ENCODE results near the gene AVPI1. TPM values are rescaled to one million over a fixed set of nuclear protein-coding genes. Genes with fewer than 3 reads are reported as not detected.

The AVPI1 gene
- total and polyA plus RNA-seq, 2 donors (not counting 3 experiments of a cell fraction or from before 2014, with no cell fraction given): 2.4 to 3.7 TPM

DNA sequence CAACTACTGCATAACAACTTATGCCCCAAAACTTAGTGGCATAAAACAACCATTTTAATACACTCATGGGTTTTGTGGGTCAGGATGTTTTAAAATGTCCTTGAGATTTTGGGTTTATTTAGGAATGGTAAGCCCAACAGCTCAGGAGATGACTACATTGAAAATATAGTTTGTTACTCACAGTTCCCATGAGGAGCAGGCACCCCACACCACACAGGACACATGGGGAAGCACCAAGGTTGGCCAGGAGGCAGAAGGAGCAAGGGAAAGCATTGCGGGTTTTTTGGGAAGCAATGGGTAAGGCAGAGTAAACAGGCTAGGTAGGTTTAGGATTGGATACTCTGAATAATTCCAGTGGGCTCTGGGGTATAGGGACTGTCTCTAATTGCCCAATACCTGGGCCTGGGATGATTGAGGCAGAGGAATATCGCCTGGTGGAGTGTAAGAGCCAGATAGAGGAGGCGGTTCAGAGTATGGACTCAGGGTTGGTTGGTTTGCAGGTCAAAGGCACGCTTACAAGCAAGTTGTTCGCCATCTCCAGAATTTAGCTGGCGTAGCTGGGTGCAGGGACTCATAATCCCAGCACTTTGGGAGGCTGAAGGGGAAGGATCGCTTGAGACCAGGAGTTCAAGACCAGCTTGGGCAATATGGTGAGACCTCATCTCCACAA lies 16.5 kb upstream of the AVPI1 start:
- no peaks in the 10 kb centered on the region for H3K36me3 ChIP-seq (ENCODE audit: control insufficient read depth in 2 of 2, extremely low read depth in 1 of 2, insufficient read depth in 2 of 2, low read length in 2 of 2)
- no peaks in the 10 kb centered on the region for H3K9me1 ChIP-seq (replicated peaks; ENCODE audit: control insufficient read depth, extremely low read depth, insufficient read depth, low read length)
- no peak overlapping the region for H3K4me2 ChIP-seq (ENCODE audit: insufficient read depth, low read length)
- dilution Hi-C loops (cut with MboI; ENCODE audit: extremely low pct_ligation_motif_present, low sequenced_read_pairs): no loop called here
- H3K27ac ChIP-seq (ENCODE audit: insufficient read depth, low read depth, low read length): no peak overlapping the region
- ChIA-PET POLR2A (no interaction called here), CTCF (interaction anchor here (0.7 to 18.5 kb wide), 9 partner anchors 9 to 131 kb away, joined by 3 to 863 read pairs (median 7); partner anchors contain the start of genes AVPI1, MARVELD1 and ZFYVE27)
- BruUV-seq (replicated peaks): no TSS peak
- H2AFZ ChIP-seq (ENCODE audit: low read depth, low read length): no peak overlapping the region
- FAIRE-seq (no peak), DNase-seq (ENCODE audit: low read depth, low spot score) (no peak)
- no peak overlapping the region for H3K9ac ChIP-seq (replicated peaks; ENCODE audit: extremely low read depth, insufficient read depth, low read length)
- TF ChIP-seq FOS (IDR thresholded peaks at IDR 0.05; ENCODE audit: borderline replicate concordance, insufficient read depth, low read length): no peak
- no peak for TF ChIP-seq EZH2 (IDR thresholded peaks at IDR 0.05; ENCODE audit: borderline replicate concordance, low read depth, low read length, severe bottlenecking)
- TF ChIP-seq, protein P1, sequence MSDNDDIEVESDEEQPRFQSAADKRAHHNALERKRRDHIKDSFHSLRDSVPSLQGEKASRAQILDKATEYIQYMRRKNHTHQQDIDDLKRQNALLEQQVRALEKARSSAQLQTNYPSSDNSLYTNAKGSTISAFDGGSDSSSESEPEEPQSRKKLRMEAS (IDR thresholded peaks at IDR 0.05; ENCODE audit: insufficient read depth, insufficient read length): no peak
- no peak for TF ChIP-seq POLR2AphosphoS5 (IDR thresholded peaks at IDR 0.05; ENCODE audit: insufficient read depth, low read depth, low read length)
- no peak for TF ChIP-seq MYC (IDR thresholded peaks at IDR 0.05; ENCODE audit: low read depth, low read length)
- TF ChIP-seq GATA2 (IDR thresholded peaks at IDR 0.05; ENCODE audit: insufficient read depth, insufficient read length, low read depth, low read length): no peak
- TF ChIP-seq CTCF (IDR thresholded peaks at IDR 0.05; ENCODE audit: extremely low read depth in 1 of 2, insufficient read depth in 1 of 2, low read depth in 1 of 2, low read length in 2 of 2): no peak
- no peak for TF ChIP-seq POLR2A (IDR thresholded peaks at IDR 0.05; ENCODE audit: low read depth, low read length)
- TF ChIP-seq JUN (IDR thresholded peaks at IDR 0.05; ENCODE audit: borderline replicate concordance, insufficient read depth, insufficient read length, low read depth): no peak
- H3K27me3 ChIP-seq (ENCODE audit: control insufficient read depth in 2 of 2, insufficient read depth in 2 of 2, low read length in 2 of 2): peaks cover 2 to 5% of the 10 kb centered on the region in 2 experiments
- H3K4me1 ChIP-seq (ENCODE audit: control insufficient read depth, extremely low read depth, insufficient read depth, low read length): no peaks in the 10 kb centered on the region
- H3K79me2 ChIP-seq (ENCODE audit: control insufficient read depth, insufficient read depth, low read length): no peaks in the 10 kb centered on the region
- intact Hi-C loops (cut with micrococcal nuclease): no loop called here
- no peaks in the 10 kb centered on the region for H3K9me3 ChIP-seq (replicated peaks; ENCODE audit: control insufficient read depth, insufficient read depth, low read length)
- H4K20me1 ChIP-seq (replicated peaks; ENCODE audit: control insufficient read depth, extremely low read depth, insufficient read depth, low read length): no peaks in the 10 kb centered on the region
- H3K4me3 ChIP-seq (replicated peaks in 1 of 3; ENCODE audit: insufficient read depth in 1 of 3, low read depth in 1 of 3, low read length in 3 of 3): no peak overlapping the region

Measured in endothelial cell of umbilical vein (primary cell).